GM19043 (cell line): ENCODE results near the gene CUX1.
"Not testable (repeated sequence)": the region's sequence is repeated elsewhere in the genome, so short reads cannot be mapped to it uniquely, and the experiment has no call there.

Source experiments
- ATAC-seq: cut with Tn5 transposase; IDR thresholded peaks from one replicate; pipeline ENCODE4 v1.9.1; 2021; ENCODE audit warnings: low read depth; ENCODE audit not compliant: unreplicated experiment

Gene CUX1

DNA sequence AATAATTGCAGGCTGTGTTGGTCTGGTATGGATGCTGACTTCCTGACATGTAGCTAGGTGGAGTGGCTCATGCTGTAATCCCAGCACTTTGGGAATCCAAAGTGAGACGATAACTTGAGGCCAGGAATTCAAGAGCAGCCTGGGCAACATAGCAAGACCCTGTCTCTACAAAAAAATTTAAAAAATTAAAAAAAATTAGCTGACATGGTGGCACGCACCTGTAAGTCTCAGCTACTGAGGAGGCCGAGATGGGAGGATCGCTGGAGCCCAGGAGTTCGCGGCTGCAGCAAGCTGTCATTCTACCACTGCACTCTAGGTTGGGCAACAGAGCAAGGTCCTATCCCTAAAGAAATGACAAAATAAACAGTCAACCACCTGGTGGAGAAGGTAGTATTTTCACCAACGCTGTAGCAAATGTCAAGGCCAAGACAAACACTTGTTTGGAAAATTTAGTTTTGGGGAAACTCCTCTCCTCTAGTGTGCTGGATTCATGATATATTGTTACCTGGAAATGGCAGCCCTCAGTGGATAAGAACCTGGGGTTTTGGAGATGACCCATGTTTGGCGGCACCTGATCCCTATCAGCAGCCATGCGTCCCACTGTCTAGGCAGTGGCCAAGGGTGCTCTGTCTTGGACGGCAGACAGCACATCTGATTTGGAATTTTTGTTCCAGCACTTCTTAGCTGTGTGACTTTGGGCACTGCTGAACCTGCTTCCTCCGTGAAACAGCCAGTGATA is 29.5 kb downstream of the CUX1 start:
- ATAC-seq = no peak

DNA sequence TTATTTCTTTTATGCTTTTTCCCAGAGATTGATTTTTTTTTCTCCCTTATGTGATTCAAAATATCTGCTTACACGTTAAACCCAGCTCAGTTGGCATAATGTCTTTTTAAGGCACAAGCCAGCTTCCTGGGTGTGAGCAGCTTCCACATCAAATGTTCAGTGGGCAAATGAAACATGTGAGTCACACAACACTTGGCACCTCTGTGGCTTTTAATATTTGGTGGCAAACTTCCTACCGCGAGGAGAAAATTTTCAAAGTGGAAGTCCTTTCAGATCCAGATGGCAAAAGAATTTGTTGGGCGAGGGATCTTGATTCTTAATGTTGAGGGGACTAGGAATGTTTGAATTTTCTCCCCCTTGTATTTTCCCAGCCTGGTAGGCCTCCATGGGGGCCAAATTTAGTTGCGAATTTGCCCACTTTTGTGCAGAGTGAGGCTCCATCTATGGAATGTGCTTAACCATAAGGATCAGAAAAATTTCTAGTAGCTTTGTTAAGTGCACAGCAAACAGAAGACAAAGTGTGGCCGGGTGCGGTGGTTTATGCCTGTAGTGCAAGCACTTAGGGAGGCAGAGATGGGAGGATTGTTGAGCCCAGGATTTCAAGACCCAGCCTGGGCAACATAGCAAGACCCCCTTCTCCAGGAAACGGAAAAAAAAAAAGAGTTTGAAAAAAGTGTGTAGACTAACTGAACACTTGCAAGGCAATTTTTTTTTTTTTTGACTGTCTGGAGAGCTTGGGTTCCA is 31.0 kb downstream of the CUX1 start:
- ATAC-seq = no peak

DNA sequence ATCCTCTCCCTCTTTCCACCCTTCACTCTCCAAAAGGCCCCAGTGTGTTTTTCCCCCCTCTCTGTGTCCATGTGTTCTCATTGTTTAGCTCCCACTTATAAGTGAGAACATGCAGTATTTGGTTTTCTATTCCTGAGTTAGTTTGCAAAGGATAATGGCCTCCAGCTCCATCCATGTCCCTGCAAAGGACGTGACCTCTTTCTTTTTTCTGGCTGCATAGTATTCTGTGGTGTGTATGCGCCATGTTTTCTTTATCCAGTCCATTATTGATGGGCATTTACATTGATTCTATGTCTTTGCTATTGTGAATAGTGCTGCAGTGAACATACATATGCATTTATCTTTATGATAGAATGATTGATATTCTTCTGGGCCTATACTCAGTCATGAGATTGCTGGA is 31.9 kb downstream of the CUX1 start:
- not testable (repeated sequence) for ATAC-seq

DNA sequence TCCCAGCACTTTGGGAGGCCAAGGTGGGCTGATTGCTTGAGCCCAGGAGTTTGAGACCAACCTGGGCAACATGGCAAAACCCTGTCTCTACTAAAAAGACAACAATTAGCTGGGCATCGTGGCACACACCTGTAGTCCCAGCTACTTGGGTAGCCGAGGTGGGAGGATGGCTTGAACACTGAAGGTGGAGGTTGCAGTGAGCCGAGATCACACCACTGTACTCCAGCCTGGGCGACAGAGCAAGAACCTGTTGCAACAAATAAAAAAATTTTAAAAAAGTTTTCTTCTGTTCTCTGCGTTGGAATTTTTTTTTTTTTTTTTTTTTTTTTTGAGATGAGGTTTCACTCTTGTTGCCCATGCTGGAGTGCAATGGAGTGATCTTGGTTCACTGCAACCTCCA is 34.9 kb downstream of the CUX1 start:
- ATAC-seq = not testable (repeated sequence)

DNA sequence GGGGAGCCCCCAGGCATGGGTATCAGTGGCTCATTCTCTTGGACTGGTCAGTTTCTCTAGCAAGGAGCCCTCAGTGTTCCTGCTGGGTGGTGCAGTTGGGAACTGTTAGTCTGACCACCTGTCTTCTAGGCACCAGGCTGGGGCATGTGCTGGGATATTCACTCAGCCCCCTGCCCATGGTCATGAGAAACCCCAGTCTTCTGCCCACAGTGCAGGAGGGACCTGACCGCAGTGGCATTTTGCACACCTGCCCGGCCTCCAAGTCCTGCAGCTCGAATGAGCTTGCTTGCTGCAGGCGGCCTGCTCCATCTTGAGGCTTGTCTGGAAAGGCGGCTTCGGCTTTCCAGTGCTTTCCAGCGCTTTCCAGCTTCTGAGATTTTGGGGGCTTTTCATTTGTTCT is 36.3 kb downstream of the CUX1 start:
- ATAC-seq = no peak

DNA sequence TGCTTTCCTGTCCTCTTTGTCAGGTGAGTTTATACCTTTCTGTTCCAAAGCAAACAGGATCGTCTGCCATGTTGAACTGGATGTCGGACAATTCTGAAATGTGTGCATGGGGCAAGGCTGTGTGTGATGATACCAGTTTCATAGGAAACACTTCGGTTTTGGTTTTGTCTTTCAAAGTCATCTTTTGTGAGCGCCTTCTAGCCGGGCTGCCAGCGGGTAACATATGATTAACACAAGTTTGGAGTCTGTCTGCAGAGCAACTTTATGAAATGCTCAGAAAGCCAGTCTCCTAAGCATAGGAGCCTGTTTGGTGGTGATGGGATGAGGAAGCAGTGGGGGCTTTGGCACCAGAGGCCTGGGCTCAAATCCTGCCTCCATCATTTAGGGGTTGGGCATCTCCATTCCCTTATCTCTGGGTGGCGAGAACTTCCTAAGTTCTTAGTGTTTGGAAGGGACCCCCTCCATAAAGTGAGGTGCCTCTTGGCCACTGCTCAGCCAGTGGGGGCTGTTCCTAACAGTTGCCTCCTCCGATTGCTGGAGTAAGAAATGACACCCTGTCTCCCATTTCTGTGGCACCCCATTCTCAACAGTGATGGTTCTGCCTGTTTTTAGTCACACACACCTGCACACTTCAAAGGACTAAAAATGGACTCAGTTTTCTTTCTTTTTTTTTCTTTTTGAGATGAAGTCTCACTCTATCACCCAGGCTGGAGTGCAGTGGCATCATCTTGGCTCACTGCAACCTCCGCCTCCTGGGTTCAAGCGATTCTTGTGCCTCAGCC is 36.8 kb downstream of the CUX1 start:
- no peak for ATAC-seq

DNA sequence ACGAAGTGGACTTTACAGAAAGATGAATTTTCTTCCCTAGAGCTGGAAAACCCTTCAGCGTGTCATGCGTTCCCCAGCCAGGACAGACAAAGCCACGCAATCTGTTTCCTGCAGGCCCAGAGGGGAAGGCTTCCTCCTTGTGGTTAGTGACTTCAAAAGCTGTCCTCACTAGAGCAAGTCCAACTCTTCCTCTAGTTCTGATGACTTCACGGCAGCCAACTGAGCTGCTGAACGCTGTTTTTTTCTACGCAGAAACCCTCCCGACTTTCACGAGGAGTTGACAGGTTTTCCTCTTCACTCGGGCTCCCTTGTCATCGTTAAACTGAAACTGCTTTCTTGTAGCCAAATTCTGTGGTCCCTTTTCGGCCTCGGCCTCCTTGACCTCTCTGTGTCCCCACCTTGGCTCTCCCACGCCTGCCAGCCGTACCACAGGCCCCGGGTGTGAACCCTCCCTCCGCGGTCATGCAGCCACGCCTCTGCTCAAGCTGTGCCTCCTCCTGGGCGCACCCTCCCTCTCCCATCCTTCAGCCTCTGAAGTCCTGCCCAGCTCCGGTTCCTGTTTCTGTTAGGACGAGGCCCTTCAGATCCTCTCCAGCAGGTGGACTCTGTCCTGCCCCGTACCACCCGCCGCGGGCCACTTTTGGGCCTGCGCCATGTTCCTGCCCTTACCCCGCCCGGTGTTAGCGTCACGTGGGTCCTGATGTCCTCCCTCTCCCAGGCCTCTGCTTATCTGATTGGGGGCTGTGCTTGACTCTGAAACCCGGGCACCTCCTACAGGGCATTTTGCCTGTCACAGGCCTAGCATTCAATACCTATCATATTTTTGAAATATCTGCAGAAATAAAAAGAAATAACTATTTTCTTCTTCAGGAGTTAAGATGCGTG is 39.3 kb downstream of the CUX1 start:
- ATAC-seq = peak; percentile 87

DNA sequence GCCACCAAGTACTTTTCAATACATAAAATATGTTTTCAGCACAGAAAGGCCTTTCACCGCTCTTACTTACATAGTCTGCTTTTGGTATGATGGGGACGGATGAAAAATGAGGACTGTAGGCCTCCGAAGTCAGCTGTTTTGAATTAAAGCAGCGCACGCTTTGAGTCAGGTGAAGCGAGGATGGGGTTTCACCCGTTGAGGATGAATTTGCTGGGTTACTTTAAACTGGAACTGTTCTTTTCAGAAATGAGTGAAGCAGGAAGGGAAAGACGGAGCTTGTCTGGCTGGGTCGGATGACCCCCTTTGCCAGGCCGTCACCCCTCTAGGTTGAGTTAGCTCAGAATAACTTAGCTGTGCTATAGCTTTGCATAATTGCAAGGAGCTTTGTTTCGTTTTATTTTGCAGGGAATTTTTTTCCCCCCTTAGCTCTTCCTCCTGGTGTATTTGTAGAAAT is 40.0 kb downstream of the CUX1 start:
- ATAC-seq = peak; percentile 14

DNA sequence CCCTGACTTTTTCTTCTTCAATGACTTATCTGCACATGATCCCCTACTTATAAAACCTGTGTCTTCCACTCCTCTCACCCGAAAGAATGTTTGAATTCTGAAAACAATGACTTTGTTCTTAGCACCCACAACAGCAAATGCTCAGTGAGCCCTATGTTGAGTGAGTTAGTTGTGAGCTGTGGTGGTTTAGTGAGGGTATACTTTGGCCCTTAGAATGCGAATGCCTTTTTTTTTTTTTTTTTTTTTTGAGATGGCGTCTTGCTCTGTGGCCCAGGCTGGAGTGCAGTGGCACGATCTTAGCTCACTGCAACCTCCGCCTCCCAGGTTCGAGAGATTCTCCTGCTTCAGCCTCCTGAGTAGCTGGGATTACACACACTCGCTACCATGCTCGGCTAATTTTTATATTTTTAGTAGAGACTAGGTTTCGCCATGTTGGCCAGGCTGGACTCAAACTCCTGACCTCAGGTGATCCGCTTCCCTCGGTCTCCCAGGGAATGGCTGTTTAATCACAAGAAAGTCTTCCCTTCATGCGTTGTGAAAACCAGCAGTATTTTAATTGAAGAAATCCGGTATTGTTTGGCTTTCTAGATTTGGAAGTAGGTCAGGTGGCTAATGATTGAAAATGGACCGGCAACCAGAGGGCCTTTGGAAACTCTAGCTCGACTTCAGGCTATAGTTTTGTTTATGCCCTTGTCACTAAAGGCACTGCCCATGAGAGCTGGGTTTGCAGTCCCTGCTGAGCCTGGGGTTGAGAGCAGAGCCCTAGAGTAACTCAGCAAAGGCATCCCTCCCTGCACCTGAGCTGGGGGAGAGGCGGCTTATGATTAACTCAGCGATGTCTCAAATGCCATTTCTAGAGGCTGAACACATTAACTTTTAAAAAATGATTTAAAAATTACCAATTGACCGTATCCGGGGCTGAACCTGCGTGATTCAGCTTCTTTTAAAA is 41.3 kb downstream of the CUX1 start:
- no peak for ATAC-seq

DNA sequence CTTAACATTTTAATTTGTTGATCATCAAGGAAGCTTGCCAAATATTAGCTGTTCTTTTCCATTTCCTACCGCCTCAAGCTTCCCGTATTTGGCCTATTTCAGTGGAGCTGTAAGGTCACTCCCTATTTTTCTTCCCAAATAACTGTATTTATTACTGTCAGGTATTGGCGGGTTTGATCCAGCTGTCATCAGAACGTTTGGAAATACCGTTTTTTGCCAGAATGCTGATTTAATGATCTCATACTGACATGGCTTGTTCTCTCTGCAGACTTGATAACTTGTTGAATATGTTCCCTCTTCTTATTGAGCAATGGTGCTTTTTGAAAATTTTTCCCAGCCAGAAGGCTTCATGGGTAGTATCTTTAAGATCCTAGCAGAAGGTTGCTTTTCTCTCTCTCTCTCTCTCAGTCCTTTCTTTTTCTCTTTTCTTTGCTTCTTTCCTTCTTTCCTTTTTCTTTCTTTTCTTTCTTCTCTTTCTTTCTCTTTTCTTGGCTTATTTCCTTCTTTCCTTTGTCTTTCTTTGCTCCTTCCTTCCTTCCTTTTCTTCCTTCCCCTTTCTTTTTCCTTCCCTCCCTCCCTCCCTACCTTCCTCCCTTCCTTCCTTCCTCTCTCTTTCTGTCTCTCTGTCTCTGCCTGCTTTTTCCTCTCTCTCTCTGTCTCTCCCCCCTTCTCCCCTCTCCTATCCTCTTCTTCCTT is 42.1 kb downstream of the CUX1 start:
- ATAC-seq = no peak

DNA sequence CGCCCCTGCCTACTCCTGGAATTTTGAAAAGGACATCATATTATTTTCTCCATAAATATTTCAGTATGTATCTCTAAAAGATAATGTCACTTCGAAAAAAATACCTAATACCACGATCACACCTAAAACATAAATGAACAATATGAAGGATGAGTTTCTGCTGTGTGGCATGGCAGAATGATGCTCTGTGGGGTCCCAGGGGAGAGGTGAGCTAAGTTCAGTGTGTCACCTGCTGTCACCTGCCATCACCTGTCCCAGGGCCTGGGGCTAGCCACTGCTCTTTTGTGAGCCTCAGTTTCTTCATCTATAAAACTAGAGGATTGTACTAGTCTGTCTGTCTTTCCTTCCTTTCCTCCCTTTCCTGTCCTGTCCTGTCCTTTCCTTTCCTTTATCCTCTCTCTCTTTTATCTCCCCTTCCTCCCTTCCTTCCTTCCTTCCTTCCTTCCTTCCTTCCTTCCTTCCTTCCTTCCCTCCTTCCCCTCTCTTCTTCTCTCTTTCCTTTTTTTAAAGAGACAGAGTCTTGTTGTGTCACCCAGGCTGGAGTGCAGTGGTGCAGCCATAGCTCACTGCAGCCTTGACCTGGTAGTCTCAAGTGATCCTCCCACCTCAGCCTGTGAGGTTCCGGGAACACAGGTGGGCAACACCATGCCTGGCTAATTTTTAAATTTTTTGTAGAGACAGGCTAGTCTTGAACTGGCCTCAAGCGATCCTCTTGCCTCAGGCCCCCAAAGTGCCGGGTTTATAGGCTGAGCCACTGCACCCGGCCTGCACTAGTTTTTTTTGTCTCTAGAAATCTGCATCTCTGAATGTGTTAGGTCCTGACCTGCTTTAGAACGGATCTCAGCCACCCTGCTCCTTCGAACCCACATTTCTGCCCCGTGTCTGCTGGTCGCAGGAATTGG is 43.1 kb downstream of the CUX1 start:
- ATAC-seq = no peak

DNA sequence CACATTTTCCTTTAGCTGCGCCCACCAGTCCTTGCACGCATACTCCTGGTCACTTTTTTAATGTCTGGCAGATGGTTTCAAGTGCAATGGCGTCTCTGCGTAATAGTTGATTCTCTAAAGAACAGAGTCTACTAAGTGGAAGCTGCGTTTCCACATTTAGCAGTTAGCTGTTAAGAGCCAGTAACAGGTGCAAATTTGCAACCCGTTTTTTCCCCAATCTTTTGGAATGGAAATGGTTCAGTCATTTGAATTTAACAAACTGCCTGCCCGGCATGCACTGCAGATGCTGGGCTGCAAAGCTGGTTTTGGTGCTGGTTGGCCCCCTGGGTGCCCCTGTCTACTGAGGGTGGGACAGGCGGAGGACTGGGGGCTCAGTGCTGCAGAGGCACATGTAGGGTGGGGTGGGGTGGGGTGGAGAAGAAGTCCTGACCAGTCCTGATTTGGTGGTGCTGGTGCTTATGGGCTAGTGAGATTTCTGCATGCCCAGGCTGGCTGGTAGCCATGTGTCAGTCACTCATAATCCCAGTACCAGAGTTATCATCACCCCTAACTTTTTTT is 43.9 kb downstream of the CUX1 start:
- no peak for ATAC-seq

DNA sequence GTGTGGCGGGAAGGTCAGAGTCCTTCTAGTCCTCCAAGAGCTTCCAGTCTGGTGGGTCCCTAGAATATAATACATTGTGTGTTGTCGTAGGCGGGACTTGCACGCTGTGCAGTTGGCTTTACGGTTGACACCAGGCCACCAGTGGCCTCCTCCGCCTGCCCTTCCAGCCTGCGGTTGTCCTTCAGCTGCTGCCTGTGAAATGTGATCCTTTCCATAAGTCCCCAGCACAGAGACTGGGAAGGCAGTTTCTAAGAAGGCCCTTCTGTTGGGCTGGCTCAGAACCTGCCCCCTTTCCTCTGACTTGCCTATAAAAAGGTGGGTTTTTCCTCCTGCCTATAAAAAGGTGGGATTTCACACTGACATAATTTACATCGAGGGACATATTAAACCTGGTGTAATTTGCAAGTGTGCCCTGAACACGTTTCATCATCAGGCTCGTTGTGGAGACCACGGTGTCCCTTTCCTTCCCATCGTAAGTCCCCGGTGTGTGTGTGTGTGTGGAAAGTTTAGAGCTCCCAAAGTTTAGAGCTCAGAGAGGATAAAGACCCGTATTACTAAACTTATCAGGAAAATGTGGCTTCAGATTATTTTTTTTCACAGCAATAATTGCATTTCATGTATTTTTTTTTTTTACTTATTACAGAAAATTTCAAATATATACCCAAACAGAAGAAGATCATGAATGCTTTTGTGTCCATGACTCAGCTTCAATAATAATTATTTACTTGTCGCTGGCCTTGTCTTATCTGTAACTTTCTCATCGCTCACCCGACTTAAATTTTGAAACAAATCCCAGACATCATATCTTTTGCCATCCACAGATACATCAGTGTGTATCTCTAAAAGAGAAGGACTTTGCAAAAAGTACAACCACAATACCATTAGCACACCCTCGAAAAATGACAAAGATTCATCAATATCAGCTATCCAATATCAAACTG is 45.1 kb downstream of the CUX1 start:
- no peak for ATAC-seq

DNA sequence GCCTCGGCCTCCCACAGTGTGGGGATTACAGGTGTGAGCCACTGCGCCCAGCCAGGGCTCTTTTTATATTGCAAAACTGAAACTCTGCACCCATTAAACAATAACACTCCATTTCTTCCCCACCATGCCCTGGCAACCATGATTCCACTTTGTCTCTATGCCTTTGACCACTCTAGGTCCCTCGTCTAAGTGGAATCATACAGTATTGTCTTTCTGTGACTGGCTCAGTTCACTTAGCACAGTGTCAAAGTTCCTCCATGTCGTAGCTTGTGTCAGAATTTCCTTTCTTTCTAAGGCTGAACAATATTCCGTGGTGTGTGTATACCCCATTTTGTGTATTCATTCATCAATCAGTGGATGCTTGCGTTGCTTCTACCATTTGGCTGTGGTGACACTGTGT is 46.2 kb downstream of the CUX1 start:
- no peak for ATAC-seq

DNA sequence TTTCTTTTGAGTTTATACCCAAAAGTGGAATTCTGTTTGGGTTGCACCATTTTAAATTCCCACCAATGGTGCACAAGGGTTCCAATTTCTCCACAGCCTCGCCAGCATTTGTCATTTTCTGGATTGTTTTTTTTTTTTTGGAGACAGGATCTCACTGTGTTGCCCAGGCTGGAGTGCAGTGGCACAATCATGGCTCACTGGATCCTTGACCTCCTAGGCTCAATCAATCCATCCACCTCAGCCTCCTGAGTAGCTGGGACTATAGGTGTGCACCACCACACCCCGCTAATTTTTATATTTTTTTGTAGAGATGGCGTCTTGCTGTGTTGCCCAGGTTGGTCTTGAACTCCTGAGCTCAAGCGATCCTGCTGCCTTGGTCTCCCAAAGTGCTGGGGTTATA is 46.6 kb downstream of the CUX1 start:
- ATAC-seq = no peak

DNA sequence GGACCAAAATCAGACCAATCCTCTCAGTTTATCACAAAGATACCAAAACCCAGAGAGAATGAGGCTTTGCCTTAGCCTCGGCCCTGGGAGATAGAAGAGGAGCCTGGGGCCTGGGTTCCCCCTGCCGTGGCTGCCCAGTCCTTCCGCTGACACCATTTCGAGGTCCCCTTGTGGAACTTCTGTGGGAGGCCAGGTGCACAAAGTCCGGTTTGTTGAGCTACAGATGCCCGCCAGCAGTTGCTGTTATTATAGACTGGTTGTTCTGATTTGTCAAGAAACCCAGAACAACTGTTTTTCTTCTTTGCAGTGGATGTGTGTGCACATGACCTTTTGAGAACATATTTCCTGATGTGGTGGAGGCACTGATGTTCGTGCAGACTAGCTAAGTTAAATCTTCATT is 47.6 kb downstream of the CUX1 start:
- ATAC-seq = no peak
